GM12872 (cell line): Measurements from ENCODE around the gene OR52M1.

ENCODE experiments used
- CTCF ChIP-seq: IDR thresholded peaks from 3 replicates; pipeline ENCODE4 v1.5.1; 2011; ENCODE audit warnings: low read depth, mild to moderate bottlenecking, low read length, moderate library complexity; ENCODE audit not compliant: insufficient read depth

Gene OR52M1

DNA sequence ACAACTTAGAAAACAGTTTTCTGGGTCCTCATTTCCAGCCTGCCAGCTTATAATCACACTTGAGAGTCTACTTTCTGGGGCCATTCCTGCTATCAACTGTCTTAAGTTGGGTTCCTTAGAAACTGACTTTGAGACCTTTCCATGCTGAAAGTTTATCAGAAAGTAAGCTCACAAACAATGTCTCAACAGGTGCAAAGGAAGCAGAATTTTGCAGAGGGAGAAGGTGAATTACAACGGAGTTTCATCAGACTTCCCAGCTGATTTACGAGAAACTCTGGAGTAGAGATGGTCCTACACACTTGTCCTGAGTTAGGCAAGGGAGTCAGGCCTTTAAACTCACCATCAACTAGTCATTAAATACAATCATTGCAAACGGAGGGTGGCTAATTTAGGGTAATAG lies 31.9 kb downstream of the OR52M1 start:
- TF ChIP-seq CTCF = no peak

DNA sequence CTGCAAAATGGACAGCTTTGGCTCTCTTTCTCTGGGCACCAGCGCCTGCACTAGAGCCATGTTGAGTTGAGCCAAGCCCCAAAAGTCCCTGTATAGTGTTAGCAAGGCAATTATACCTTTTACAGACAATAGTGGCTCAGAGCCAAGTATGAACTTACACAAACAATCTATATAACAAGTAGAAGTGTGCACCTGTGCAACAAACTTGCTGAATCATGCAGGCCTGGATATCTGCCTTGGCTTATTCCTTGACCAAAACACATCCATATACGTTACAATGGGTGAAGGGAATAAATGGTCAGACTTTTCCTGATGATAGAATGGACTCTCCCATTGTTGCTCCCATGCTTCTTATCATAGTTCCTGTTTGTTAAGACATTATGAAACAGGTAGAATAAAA lies 32.8 kb downstream of the OR52M1 start:
- TF ChIP-seq CTCF = no peak

DNA sequence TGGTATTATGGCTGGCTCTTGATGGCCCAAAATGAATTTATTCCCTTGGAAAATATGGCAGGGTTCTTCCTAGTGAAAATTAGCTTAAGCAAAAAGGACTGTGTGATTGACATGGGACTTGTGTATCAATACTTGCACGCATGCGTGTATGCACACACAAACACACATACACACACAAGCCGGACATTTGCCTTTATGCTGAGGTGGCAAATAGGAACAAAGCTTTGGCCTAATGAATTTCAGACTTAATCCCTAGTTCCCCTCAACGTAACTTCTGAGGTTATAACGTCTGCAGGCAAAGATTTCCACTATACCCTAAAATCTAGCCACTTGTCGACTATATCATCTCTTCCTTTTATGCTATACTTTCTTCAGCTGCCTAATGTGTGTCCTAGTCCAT lies 33.6 kb downstream of the OR52M1 start:
- no peak for TF ChIP-seq CTCF

DNA sequence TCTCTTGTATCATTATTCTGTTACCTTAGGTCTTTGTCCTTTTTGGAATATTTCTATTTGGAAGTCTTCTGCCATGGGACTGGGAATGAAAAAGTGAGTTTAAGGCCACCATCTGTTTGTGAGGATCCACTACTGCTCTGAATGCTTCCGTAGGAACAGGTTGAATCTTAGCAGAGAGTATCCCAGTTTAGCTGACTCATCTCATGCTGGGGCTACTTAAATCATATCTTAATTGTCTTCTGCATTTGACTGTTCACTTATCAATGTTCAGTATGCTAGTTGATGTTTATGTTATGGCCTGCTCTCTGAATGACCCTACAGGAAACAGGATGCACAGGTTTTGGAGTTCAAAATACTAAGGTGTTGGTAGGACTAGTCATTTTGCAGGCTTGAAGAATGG lies 35.1 kb downstream of the OR52M1 start:
- no peak for TF ChIP-seq CTCF

DNA sequence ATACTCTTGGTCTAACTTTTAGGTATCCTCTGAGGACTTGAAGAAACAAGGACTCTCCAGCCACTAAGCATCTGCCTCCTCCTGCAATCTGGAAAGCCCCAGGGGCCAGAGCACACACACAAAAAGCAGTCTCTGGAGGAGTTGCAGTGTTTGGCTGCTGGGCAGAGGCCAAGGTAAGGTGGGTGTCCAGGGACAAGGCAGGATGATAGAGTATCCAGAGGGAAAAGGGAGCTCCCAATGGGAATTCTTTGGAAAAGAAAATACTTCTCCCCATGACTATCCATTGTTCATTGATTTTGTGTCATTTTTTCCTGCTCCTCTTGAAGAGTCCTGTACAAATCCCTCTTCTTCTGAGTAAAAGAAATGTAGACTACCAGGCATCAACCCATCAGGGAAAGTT lies 36.5 kb downstream of the OR52M1 start, which contains the start of gene OR52I2:
Gene OR52I2 (plus strand): TSS at position 301 of the 400 bp plus-strand sequence.
- no peak for TF ChIP-seq CTCF

DNA sequence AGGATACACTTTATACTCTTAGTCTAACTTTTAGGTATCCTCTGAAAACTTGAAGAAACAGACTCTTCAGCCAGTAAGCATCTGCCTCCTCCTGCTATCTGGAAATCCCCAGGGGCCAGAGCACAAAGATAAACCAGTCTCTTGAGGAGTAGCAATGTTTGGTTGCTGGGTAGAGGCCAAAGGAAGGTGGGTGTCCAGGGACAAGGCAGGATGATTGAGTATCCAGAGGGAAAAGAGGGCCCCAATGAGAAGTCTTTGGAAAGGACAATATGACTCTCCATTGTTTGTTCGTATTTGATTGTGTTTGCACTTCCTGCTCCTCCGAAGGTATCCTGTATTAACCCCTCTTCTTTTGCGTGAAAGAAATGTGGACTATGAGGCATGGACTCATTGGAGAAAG lies 44.0 kb downstream of the OR52M1 start:
- no peak for TF ChIP-seq CTCF

- no peak for TF ChIP-seq CTCF
Measured at GRCh38 chr11:4593739-4594138, 48.7 kb downstream of the OR52M1 start, which contains the start of gene OR52I1. TSS of gene OR52I1 (plus strand) at chr11:4594039. CDS start at chr11:4594039, 0 bp downstream.
